ENCODE results near the gene ZFP92.

The ZFP92 gene

GRCh38 chrX:153408871-153409351, 2.4 kb upstream of the ZFP92 start:
- no peak for DNase-seq (ENCODE audit: low spot score)

DNA sequence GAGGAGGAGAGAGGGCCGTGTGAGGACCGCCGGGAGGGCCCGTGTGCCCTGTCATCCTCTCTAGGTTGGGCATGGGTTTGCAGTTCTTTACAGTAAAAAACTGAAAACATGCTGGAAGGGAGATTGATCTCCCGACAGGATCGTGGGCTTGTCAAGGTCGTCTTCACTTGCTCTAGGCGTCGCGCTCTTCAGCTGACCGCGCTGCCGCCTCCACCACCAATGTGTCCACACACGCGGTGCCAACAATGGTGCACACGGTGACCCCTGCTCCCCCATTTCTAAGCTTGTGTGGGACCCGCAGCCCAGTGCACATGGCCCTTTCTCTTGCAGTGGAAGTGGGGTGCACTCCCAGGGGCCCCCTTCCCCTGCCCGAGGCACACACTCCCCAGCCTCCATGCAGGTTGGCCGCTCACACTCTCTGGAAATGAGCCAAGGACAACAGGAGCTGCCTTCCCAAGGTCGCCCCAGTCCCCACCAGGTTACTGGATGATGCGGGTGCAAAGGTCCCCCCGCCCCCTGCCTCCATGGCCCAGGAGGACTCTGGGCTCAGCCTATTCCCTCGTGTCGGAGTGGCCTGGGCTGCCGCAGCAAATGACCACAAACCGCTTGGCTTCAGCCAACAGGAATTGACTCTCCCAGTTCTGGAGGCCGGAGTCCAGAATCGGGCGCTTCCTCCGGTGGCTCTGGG, 1.7 kb upstream of the ZFP92 start:
- no peak for DNase-seq (ENCODE audit: low spot score)

GRCh38 chrX:153410373-153410772, 899 bp upstream of the ZFP92 start:
- no peak for DNase-seq (ENCODE audit: low spot score)

DNA sequence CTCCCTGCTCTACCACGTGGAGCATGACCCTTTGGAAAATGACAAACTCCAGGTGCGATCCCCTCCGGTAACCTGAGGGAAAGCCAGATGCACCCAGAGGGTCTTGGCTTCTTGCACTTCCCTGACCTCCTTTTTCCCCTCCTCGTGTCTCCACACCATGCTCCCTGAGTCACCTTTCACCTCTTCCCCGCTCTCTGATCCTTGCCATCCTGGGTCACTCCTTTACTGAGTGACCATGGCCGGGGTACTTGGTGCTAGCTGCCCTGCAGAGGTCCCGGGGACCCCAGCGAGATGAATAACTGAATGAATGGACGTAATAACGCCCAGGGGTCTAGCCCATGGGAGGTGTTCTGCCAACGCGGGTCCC, 401 bp upstream of the ZFP92 start:
- DNase-seq (ENCODE audit: low spot score), result no peak

DNA sequence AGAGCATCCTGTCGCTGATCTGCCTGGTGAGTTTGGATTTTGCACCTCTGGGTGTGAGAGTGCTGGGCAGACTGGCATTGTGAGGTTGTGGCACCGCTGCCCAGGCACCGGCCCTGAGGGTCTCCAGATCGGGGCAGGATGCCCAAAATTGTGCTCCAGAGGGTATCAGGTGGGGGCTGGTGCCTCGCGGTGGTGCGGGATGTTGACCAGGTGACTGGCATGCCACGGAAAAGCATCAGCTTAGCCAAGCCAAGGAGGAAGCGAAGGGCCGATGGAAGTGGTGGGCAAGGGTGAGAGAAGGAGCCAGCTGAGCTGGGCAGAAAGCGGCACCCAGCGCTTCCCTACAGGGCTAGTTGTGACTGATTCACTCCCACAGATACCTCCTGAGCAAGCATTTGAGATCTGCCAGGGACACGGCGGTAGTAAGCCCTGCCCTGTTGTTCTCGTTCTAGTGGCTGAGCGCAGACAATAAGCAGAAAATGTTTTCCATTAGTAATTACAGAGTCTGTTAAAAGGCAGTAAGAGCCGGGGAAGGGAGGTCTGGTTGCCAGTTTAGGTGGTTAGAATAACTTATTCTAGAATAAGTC, 809 bp downstream of the ZFP92 start:
- no peak for DNase-seq (ENCODE audit: low spot score)

- no peak for DNase-seq (ENCODE audit: low spot score)
Observed at GRCh38 chrX:153412746-153413720, 1.8 kb downstream of the ZFP92 start.

DNA sequence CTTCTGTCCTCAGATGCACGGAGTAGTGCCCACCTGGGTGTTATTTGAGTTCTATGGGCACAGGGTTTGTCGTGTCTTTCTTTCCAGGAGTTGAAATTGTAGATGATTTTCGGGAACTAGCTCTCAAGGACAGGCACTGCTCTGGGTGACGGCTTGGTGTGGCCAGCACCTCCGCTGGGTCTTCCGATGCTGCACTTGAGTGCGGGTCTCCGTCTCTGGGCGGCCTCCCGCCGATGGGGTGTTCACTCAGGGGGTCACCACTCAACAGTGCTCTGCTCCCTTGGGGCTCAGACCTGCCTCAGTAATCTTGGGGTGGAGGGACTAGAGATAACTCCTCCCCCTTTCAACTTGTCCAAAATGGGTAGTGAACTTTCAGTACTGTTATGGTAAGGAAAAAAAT, 2.5 kb downstream of the ZFP92 start:
- DNase-seq (ENCODE audit: low spot score), result no peak

- peak; percentile 21 for DNase-seq (ENCODE audit: low spot score)
Observed at GRCh38 chrX:153414856-153415510, 3.7 kb downstream of the ZFP92 start.

- DNase-seq (ENCODE audit: low spot score), result no peak
Observed at GRCh38 chrX:153416781-153417450, 5.6 kb downstream of the ZFP92 start.

GRCh38 chrX:153417637-153418036, 6.4 kb downstream of the ZFP92 start:
- DNase-seq (ENCODE audit: low spot score), result no peak

DNA sequence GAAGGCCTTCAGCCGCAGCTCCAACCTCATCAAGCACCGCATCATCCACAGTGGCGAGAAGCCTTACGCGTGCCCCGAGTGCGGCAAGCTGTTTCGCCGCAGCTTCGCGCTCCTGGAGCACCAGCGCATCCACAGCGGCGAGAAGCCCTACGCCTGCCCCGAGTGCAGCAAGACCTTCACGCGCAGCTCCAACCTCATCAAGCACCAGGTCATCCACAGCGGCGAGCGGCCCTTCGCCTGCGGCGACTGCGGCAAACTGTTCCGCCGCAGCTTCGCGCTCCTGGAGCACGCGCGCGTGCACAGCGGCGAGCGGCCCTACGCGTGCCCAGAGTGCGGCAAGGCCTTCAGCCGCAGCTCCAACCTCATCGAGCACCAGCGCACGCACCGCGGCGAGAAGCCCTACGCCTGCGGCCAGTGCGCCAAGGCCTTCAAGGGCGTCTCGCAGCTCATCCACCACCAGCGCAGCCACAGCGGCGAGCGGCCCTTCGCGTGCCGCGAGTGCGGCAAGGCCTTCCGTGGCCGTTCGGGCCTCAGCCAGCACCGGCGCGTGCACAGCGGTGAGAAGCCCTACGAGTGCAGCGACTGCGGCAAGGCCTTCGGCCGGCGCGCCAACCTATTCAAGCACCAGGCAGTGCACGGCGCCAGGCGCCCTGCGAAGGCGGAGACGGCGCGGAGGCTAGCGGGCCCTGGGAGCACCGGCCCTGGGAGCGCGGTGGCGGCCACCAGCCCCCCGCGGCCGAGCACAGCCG, 9.8 kb downstream of the ZFP92 start:
- no peak for DNase-seq (ENCODE audit: low spot score)

DNA sequence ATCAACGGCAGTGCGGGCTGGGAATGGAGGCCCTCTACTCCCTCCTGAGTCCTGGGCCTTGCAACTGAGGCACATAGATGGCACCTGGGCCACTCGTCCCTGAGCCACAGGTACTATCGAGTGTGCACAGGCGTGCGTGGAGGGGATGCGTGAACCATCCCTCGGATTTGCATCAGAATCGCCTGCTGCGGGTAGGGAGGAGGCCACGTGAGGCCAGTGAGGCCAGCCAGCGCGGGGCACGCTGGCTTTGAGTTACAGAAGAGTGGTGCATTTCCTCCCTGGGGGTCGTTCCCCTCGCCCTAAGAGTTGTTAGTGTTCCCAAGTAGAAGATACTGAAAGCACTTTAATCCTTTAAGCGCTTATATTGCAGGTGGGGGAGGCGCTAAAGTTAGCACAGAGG, 10.6 kb downstream of the ZFP92 start:
- no peak for DNase-seq (ENCODE audit: low spot score)

DNA sequence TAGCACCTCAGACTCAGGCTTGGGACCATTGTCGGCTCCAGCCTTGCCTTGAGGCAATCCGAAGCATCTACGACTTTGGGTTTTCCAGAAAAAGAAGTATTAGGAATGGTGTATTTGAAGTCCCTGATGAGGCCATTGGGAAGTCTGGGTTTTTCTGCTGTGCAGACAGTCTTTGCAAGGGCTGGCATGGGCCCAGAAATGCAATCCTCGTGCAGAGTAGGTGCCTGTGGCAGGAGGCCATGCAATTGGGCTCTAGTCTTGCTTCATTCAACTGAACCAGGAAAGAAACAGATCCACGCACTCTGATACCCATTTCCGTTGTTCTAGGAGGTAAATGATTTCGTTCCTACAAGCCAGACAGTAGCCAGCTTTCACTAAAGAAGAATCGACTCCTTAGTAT, 12.4 kb downstream of the ZFP92 start:
- no peak for DNase-seq (ENCODE audit: low spot score)

DNA sequence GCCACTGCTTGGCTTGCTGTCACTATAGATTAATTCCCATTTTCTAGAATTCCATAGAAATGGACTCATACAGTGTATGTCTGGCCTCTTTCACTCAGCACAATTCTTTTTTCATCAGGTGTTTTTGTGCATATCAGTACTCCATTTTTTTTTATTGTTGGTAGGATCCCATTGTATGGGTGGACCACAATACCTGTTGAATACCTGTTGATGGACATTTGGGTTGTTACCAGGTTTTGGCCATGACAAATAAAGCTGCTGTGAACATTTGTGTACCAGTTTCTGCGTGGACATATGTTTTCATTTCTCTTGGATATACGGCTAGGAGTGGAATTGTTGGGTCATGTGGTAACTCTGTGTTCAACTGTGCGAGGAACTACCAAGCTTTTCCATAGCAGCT, 14.9 kb downstream of the ZFP92 start:
- no peak for DNase-seq (ENCODE audit: low spot score)

GRCh38 chrX:153430796-153431195, 19.5 kb downstream of the ZFP92 start:
- DNase-seq (ENCODE audit: low spot score), result no peak

GRCh38 chrX:153433161-153433680, 21.9 kb downstream of the ZFP92 start:
- DNase-seq (ENCODE audit: low spot score), result no peak

- DNase-seq (ENCODE audit: low spot score), result no peak
Observed at GRCh38 chrX:153433781-153434285, 22.6 kb downstream of the ZFP92 start.

- no peak for DNase-seq (ENCODE audit: low spot score)
Observed at GRCh38 chrX:153434801-153435200, 23.5 kb downstream of the ZFP92 start.

DNA sequence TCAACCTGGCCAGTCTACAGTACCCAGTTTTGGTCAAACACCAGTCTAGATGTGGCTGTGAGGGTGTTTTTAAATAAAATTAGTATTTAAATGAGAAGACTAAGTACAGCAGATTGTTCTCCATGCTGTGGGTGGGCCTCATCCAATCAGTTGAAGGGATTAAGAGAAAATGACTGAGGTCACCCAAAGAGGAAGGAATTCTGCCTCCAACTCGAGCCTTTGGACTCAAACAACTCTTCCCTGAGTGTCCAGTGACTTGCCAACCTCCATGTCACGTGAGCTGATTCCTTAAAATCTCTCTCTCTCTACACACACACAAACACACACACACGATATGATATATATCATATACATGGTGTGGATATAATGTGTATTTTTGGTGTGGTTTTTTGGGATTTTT, 24.6 kb downstream of the ZFP92 start:
- DNase-seq (ENCODE audit: low spot score), result no peak

GRCh38 chrX:153438532-153438931, 27.3 kb downstream of the ZFP92 start:
- peak; percentile 34 for DNase-seq (ENCODE audit: low spot score)

DNA sequence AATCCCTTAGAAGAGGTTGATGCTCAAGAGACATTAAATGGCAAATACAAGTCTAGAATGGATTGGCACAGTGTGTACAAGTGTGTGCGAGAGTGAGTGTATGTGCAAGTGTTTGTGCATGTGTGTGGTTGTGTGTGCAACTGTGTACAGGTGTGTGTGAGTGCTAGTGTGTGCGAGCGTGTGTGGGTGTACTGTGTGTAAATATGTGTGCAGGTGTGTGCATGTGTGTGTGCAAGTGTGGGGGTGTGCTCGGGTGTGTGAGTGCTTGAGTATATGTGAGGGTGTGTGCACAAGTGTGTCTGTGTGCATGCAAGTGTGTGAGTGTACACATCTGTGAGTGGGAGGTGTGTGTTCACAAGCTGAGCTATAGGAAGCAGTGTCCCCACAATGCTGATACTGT, 28.7 kb downstream of the ZFP92 start:
- no peak for DNase-seq (ENCODE audit: low spot score)

All from AG20443 (cell line).